HG02642 (cell line): Measurements from ENCODE around the gene MRPL36.
A peak's percentile ranks its signal among the peaks of the same experiment; 100 is the strongest.
"Not testable (repeated sequence)": the region's sequence is repeated elsewhere in the genome, so short reads cannot be mapped to it uniquely, and the experiment has no call there.

Source experiments
- ATAC-seq: cut with Tn5 transposase; IDR thresholded peaks from one replicate; pipeline ENCODE4 v1.9.1; 2021; ENCODE audit warnings: mild to moderate bottlenecking; ENCODE audit not compliant: unreplicated experiment, poor library complexity

The MRPL36 gene

GRCh38 chr5:1799602-1800471 lies at the start of gene MRPL36:
MRPL36 (minus strand) TSS chr5:1799837; CDS start chr5:1798935, 902 bp downstream.
- peak; percentile 58 for ATAC-seq

DNA sequence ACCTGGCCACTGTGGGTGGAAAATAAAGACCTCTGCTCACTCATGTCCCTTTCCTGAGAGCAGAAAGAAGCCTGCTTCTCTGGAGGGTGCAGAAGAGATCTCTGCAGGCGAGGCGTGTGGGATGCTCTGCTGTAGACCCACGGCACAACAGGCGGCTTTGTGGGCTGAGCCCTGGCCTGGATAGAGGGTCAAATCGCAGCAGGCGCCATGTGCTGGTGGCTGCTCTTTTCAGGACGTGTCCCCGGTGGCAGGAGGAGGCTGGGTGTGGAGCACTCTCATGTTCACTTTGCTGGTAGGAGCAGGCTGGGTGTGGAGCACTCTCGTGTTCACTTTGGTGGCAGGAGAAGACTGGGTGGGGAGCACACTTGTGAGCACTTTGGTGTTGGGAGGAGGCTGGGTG lies 48.0 kb upstream of the MRPL36 start:
- no peak for ATAC-seq

GRCh38 chr5:1847056-1847455 lies 47.4 kb upstream of the MRPL36 start:
- ATAC-seq = no peak

DNA sequence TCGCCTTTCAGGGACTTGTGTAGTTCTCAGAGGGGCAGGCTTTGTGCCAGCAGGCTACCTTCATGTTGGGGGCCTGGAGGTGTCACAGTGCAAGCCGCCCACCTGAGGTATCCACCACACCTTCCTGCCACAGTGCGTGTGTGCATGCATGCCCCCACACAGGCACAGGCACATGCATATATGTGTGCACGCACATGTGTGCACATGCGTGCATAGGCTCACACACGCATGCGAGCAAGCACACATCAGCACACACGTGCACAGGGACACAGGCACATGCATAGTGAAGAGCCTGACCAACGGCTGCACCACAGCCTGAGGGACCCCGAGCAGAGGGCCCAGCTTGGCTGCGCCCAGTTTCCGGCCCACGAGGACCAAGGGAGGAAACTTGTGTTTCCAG lies 46.9 kb upstream of the MRPL36 start:
- ATAC-seq = no peak

- ATAC-seq = no peak
These were observed 46.1 kb upstream of the MRPL36 start for GRCh38 chr5:1845696-1846095.

- no peak for ATAC-seq
These were observed 45.2 kb upstream of the MRPL36 start for GRCh38 chr5:1844708-1845436.

DNA sequence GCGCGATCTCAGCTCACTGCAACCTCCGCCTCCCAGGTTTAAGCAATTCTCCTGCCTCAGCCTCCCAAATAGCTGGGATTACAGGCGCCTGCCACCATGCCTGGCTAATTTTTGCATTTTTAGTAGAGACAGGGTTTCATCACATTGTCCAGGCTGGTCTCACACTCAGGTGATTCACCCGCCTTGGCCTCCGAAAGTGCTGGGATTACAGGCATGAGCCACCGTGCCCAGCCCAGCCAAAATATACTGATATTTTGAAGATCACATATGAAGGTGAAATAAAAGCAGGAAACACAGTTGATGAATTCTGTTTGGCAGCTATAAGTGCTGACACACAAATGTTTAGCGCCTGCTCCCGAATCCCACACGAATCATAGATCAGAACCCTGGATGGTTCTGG lies 44.1 kb upstream of the MRPL36 start:
- ATAC-seq = not testable (repeated sequence)

GRCh38 chr5:1842004-1842819 lies 42.6 kb upstream of the MRPL36 start:
- ATAC-seq = no peak

DNA sequence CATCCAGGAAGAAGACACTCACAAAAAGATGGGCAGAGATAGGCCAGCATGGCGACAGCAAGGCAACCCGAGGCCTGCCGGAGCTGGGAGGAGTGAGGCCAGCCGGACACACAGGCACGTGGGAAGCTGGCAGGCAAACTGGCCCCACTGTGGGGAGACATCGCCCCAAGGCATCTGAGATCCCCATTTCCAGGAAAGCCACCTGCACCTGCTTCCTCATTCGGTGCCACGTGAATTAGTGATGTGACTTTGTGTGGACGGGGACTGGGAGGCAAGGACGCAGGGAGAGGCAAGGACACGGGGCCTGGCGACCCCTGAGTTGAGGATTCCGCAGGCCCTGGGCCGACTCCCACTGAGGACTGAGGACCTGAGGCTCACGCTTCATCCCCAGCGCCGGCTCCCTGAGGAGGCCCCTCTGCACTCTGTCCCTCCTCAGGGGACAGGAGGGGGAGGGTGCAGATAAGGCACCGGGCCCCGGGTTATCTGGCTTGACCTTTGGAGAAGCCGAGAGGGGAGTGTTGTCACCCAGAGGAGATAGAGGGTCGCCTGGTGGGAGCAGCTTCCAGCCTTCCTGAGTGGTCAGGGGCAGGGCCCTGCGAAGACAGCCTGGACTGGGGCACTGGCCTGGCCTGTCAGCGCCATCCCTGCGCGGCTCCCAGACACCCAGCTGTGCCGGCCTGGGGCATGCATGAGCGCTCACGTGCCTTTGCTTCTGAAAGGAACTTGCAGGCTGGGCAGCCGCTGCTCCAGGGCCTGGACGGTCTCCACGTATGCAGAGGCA lies 41.3 kb upstream of the MRPL36 start:
- ATAC-seq = no peak

DNA sequence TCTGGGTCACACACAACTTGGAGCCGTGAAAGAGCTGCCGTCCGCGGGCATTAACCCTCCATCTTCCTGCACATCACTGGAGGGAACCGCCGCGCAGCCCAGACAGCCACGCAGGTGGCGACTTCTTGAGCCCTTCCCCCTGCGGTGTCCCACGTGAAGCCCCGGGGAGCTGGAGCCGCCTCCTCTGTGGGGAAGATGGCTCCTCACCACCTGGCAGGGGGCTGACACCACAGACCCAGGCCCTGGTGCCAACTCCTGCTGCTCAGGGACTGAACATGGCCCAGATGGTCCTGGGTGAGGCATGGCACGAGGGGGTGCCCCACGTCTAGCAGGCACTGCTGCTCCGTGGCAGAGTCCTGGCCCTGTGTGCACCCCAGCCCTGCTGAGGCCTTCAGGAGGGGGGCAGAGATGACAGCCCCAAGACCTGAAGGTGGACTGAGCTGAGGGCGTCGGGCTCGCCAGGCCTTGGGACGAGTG lies 40.5 kb upstream of the MRPL36 start:
- ATAC-seq = no peak

GRCh38 chr5:1838013-1838412 lies 38.4 kb upstream of the MRPL36 start:
- no peak for ATAC-seq

GRCh38 chr5:1836891-1837880 lies 37.5 kb upstream of the MRPL36 start:
- ATAC-seq = no peak

DNA sequence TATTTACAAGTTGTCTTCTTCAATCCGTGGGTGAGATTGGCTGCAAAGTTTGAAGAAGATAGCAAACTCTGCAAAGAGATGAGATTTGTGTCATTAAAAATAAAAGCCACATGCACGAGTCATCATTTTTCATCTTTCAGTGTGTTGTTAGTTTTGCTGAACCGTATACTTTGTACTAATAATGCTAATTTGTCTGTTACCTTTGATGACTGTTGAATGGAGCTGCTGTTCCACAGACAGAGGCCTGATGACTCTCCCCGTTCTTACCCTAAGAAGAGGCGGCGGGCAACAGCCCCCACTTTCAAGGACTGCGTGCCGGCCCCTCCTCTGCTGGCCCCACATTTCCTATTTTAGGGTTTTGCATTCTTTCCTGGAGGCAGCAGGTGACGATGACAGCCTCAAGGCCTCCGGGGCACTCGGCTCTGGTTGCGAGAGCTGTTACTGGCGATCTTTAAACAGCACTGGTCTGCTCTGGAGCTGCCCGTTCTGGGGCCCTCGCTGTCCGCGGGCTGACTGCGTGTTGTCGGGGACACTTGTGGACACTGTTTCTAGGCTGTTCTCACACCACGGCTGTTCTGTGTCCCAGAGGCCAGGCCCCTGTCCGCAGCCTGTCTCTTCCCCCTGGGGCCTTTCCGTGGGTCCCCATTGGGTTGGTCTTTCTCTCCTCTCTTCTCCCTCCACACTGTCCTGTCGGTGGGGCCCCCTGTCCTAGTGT lies 36.7 kb upstream of the MRPL36 start:
- no peak for ATAC-seq

DNA sequence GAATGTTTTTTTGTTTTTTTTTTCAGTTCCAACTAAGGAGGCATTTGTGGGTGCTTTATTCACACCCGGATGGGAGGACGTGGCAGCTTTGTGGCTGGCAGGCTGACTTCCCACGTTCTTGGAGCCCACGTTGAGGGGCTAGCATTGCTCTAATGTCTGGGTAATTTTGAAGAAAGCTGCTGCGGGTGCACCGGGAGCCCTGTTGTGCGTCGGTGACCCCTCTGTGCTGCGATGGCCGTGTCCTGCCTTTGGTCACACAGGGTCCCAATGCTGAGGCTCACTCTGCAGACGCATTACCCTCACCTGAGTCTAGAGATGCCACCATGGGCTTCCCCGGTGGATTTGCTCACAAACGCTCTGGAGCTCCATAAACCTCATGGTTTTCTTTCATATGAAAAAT lies 35.8 kb upstream of the MRPL36 start:
- ATAC-seq = no peak

DNA sequence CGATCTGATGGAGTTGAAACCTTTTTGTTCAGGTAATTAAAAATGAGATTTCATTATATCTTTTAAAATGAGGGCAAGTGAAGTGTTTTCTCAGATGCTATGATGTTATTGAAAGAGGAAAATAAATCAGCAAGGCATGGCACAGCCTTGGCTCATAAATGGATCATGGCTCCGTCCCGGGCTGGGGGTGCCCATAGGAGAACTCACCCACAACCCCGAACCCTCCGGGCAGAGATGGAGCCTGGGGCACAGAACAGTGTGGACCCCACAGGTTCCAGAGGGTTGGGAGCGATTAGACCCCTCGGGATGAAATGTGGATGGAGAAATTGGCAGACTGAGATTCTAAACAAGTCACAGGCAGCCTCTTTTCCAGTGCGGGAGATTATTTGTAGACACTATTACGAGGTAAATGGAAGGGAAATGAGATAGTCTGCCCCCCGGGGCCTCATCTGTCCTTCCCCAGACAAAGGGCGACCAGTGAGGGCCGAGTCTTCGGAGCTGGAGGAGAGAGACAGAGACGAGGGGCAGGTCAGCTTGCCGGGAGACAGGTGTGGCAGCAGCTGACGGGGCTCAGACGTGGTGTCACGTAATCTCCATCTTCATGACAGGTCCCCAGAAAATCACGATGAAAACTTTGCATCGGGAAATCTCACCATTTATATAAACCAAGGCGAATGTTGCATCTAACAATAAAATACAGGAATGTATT lies 35.2 kb upstream of the MRPL36 start:
- no peak for ATAC-seq

- ATAC-seq = no peak
These were observed 34.5 kb upstream of the MRPL36 start for GRCh38 chr5:1834022-1834551.
